B cell (primary cell): ENCODE measurements around the gene ZBED4. TPM values are rescaled to one million over a fixed set of nuclear protein-coding genes. Genes with fewer than 3 reads are reported as not detected.

Source experiments
- ATAC-seq: fragments of 200-7000 bp; cut with Tn5 transposase; one replicate; pipeline ENCODE4 v1.10.0; 2021; ENCODE audit warnings: low read depth, mild to moderate bottlenecking, moderate number of reproducible peaks, moderate library complexity
- CTCF ChIA-PET: fragments of 350-600 bp; sonication (Branson Sonifier 250); formaldehyde crosslinking; loops from one replicate; lab custom pipeline; 2021; ENCODE audit warnings: antibody characterized with exemption, inconsistent platforms; lab: Charles Lee
- POLR2A ChIA-PET: fragments of 350-600 bp; sonication (Branson Sonifier 250); formaldehyde crosslinking; loops from one replicate; lab custom pipeline; 2021; ENCODE audit warnings: antibody characterized with exemption; lab: Charles Lee
- DNase-seq: peaks from one replicate; pipeline ENCODE4 v3.0.0; 2013
- H2AFZ ChIP-seq: 2 replicates; pipeline ENCODE4 v1.6.1; 2012; ENCODE audit warnings: mild to moderate bottlenecking, low read depth, low read length; ENCODE audit not compliant: insufficient read depth, poor library complexity, severe bottlenecking
- H3K27ac ChIP-seq, 2 donors: 1 replicate in 1 of 2; 2 replicates in 1 of 2; pipeline ENCODE4 v1.5.1; 2012 to 2013; ENCODE audit warnings: low read length in 2 of 2, mild to moderate bottlenecking in 2 of 2, moderate library complexity in 1 of 2
- H3K27me3 ChIP-seq, 4 experiments: fragments of 200-600 bp in 1 of 4; sonication (generic) in 1 of 4; replicated peaks in 1 of 4; 1 replicate in 2 of 4; 2 replicates in 2 of 4; pipeline versions ENCODE4 v1.6.1 to v1.7.0; 2013 to 2016; ENCODE audit warnings: low read length in 3 of 4, mild to moderate bottlenecking in 2 of 4, mixed read lengths in 1 of 4, moderate library complexity in 1 of 4; ENCODE audit not compliant: insufficient read depth in 4 of 4, control insufficient read depth in 3 of 4; ENCODE audit errors: control extremely low read depth in 1 of 4
- H3K36me3 ChIP-seq, 2 experiments: replicated peaks in 1 of 2; 1 replicate in 1 of 2; 2 replicates in 1 of 2; pipeline versions ENCODE4 v1.6.1 to v1.7.1; 2013; ENCODE audit warnings: low read length in 1 of 2; ENCODE audit not compliant: insufficient read depth in 2 of 2, control insufficient read depth in 1 of 2; ENCODE audit errors: control extremely low read depth in 1 of 2, extremely low read depth in 1 of 2
- H3K4me1 ChIP-seq, 2 donors: fragments of 200-600 bp in 1 of 2; sonication (generic) in 1 of 2; 1 replicate in 1 of 2; 2 replicates in 1 of 2; pipeline versions ENCODE4 v1.5.1 to v1.6.1; 2013 to 2017; ENCODE audit warnings: low read length in 2 of 2; ENCODE audit not compliant: control insufficient read depth in 2 of 2, insufficient read depth in 2 of 2
- H3K4me2 ChIP-seq: replicated peaks from 2 replicates; pipeline ENCODE3; 2012; ENCODE audit warnings: mild to moderate bottlenecking, low read depth, low read length; ENCODE audit not compliant: poor library complexity, severe bottlenecking
- H3K4me3 ChIP-seq, 5 experiments: fragments of 200-600 bp in 1 of 5; sonication (generic) in 1 of 5; 1 replicate in 3 of 5; 2 replicates in 2 of 5; pipeline versions ENCODE4 v1.5.1 to v1.7.0; 2011 to 2016; ENCODE audit warnings: low read length in 4 of 5, mild to moderate bottlenecking in 4 of 5, low read depth in 2 of 5, control low read depth in 1 of 5, moderate library complexity in 1 of 5; ENCODE audit not compliant: insufficient read depth in 1 of 5; ENCODE audit errors: control extremely low read depth in 1 of 5, extremely low read depth in 1 of 5
- H3K79me2 ChIP-seq: fragments of 200-600 bp; sonication (generic); one replicate; pipeline ENCODE4 v1.6.0; 2016; ENCODE audit warnings: low read length; ENCODE audit not compliant: control insufficient read depth, insufficient read depth
- H3K9ac ChIP-seq: fragments of 200-600 bp; sonication (generic); 2 replicates; pipeline ENCODE4 v1.6.1; 2017; ENCODE audit warnings: mild to moderate bottlenecking, low read length, moderate library complexity
- H3K9me3 ChIP-seq, 3 donors: one replicate each; pipeline versions ENCODE4 v1.6.1 to v1.7.1; 2013; ENCODE audit warnings: low read length in 2 of 3; ENCODE audit not compliant: control insufficient read depth in 2 of 3, insufficient read depth in 1 of 3; ENCODE audit errors: control extremely low read depth in 1 of 3
- H4K20me1 ChIP-seq: 2 replicates; pipeline ENCODE4 v1.6.0; 2012; ENCODE audit warnings: mild to moderate bottlenecking, low read length; ENCODE audit not compliant: insufficient read depth, control insufficient read depth, poor library complexity, severe bottlenecking
- H3K27ac Mint-ChIP-seq: one replicate; pipeline ENCODE4 v1.8.0; 2021; ENCODE audit warnings: mixed read lengths
- H3K27me3 Mint-ChIP-seq: one replicate; pipeline ENCODE4 v1.8.0; 2021; ENCODE audit warnings: mixed read lengths
- H3K4me1 Mint-ChIP-seq: one replicate; pipeline ENCODE4 v1.8.0; 2021; ENCODE audit warnings: mixed read lengths
- H3K4me3 Mint-ChIP-seq: one replicate; pipeline ENCODE4 v1.8.0; 2021; ENCODE audit warnings: mixed read lengths
- H3K9me3 Mint-ChIP-seq: one replicate; pipeline ENCODE4 v1.8.0; 2022; ENCODE audit warnings: mixed read lengths; ENCODE audit not compliant: insufficient read depth
- CTCF ChIP-seq: fragments of 200-600 bp; IDR thresholded peaks from one replicate; pipeline ENCODE4 v1.8.0; 2022; ENCODE audit warnings: antibody characterized with exemption, mild to moderate bottlenecking
- EZH2 ChIP-seq: IDR thresholded peaks from 2 replicates; pipeline ENCODE4 v1.6.1; 2012; ENCODE audit warnings: borderline replicate concordance, low read depth, mild to moderate bottlenecking, moderate library complexity, low read length; ENCODE audit not compliant: insufficient read depth, poor library complexity, severe bottlenecking
- WGBS: methylation state at CpG from one replicate; pipeline ENCODE4 v1.1.5; 2013; ENCODE audit warnings: missing lambda C conversion rate; ENCODE audit not compliant: insufficient coverage; 5-methylcytosine and 5-hydroxymethylcytosine counted together
- intact Hi-C: fragments of 100-400 bp; cut with micrococcal nuclease; formaldehyde crosslinking; loops from one replicate; pipeline ENCODE4 v1.10.0; 2022
- polyA plus RNA-seq: library from polyadenylated mRNA; depleted of rRNA; stranded (reverse); fragments of >200 nt; gene quantifications from 2 replicates; pipeline ENCODE4 v1.2.3, GENCODE V29; 2012
- total RNA-seq, 2 donors: library from RNA; stranded (reverse); fragments of 120-200 nt in 1 of 2; gene quantifications; 1 replicate in 1 of 2; 2 replicates in 1 of 2; pipeline versions ENCODE4 v1.2.3 to v1.2.4, GENCODE V29; 2013 to 2022

The ZBED4 gene
- total and polyA plus RNA-seq, 2 donors (not counting 1 experiment from before 2014, with no cell fraction given): 5.9 to 14.6 TPM

GRCh38 chr22:49807129-49807528 lies 46.5 kb upstream of the ZBED4 start:
- peaks cover 3 to 26% of the 10 kb centered on the region in 2 experiments for H3K36me3 ChIP-seq
- ChIA-PET POLR2A (no interaction called here), CTCF (no interaction called here)
- H4K20me1 ChIP-seq: peaks cover 95% of the 10 kb centered on the region
- no peak overlapping the region for H3K4me3 ChIP-seq
- H3K79me2 ChIP-seq: peaks cover 96% of the 10 kb centered on the region
- no peaks in the 10 kb centered on the region for H3K27me3 Mint-ChIP-seq
- H3K9ac ChIP-seq: no peak overlapping the region
- TF ChIP-seq EZH2: no peak
- TF ChIP-seq CTCF: no peak
- H3K9me3 ChIP-seq: no peaks in the 10 kb centered on the region
- peaks cover 59% of the 10 kb centered on the region for H3K4me1 Mint-ChIP-seq
- no peak overlapping the region for H2AFZ ChIP-seq
- intact Hi-C loops: no loop called here
- no peaks in the 10 kb centered on the region for H3K27me3 ChIP-seq
- no peak overlapping the region for H3K4me3 Mint-ChIP-seq
- H3K27ac ChIP-seq: no peak overlapping the region
- WGBS: 98% methylated on average over 7 of the region's 8 CpGs
- DNase-seq: no peak
- no peak for ATAC-seq
- no peak overlapping the region for H3K27ac Mint-ChIP-seq
- H3K4me1 ChIP-seq: peaks cover 23 to 32% of the 10 kb centered on the region in 2 donors
- H3K4me2 ChIP-seq: no peak overlapping the region
- H3K9me3 Mint-ChIP-seq: no peaks in the 10 kb centered on the region

GRCh38 chr22:49807780-49808708 lies 45.6 kb upstream of the ZBED4 start:
- Histone ChIP-seq H3K9ac (no peak overlapping the region), H3K4me2 (no peak overlapping the region), H3K27ac (peak overlapping the region in 1 of 2 donors; percentile 11), H3K27me3 (no peaks in the 10 kb centered on the region), H3K4me3 (no peak overlapping the region), H3K9me3 (no peaks in the 10 kb centered on the region), H3K4me1 (peaks cover 23 to 28% of the 10 kb centered on the region in 2 donors), H3K36me3 (peaks cover 2 to 21% of the 10 kb centered on the region in 2 experiments), H3K79me2 (peaks cover 99% of the 10 kb centered on the region), H4K20me1 (peaks cover 97% of the 10 kb centered on the region), H2AFZ (no peak overlapping the region)
- WGBS: 43% methylated on average over 4 of the region's 14 CpGs
- Mint-ChIP-seq H3K4me1 (peaks cover 61% of the 10 kb centered on the region), H3K27ac (peak overlapping the region; percentile 27), H3K27me3 (no peaks in the 10 kb centered on the region), H3K4me3 (no peak overlapping the region), H3K9me3 (no peaks in the 10 kb centered on the region)
- ChIA-PET POLR2A (no interaction called here), CTCF (no interaction called here)
- TF ChIP-seq EZH2 (no peak), CTCF (no peak)
- intact Hi-C loops: no loop called here
- DNase-seq (no peak), ATAC-seq (no peak)
